ENCODE results near the gene LTA. TPM values are rescaled to one million over a fixed set of nuclear protein-coding genes. Genes with fewer than 3 reads are reported as not detected.
A peak's percentile ranks its signal among the peaks of the same experiment; 100 is the strongest.

The LTA gene
- total and polyA plus RNA-seq, 2 experiments from 2014 or later, result not detected

DNA sequence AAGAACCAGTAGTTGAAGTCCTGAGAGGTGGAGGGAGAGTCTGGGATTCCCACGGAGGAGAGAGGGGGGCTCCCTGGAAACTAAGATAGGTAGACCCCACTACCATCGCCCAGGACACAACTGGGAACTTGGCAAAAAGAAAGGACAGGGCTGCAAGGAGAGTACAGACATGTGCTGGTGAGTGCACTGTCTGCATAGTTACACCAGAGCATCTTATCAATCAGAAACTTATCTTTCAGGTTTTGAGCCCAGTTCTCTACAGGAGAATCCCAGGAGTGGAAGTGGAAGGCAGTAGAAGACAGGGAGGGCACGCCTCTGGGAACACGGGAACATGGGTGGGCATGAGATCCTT, 12.5 kb upstream of the LTA start:
- Histone ChIP-seq H3K36me3 (replicated peaks; ENCODE audit: insufficient read depth, low read depth) (no peaks in the 10 kb centered on the region), H3K27ac (no peak overlapping the region), H4K20me1 (ENCODE audit: insufficient read depth, poor library complexity, severe bottlenecking) (no peaks in the 10 kb centered on the region), H3K79me2 (no peaks in the 10 kb centered on the region), H2AFZ (no peak overlapping the region), H3K27me3 (no peaks in the 10 kb centered on the region), H3K4me3 (no peak overlapping the region), H3K4me1 (ENCODE audit: insufficient read depth) (no peaks in the 10 kb centered on the region), H3K4me2 (no peak overlapping the region), H3K9me2 (replicated peaks; ENCODE audit: insufficient read depth) (no peaks in the 10 kb centered on the region), H3K9me3 (ENCODE audit: low read depth) (no peaks in the 10 kb centered on the region)
- TF ChIP-seq EZH2 (IDR thresholded peaks at IDR 0.05; ENCODE audit: borderline replicate concordance) (no peak), EZH2phosphoT487 (IDR thresholded peaks at IDR 0.05; ENCODE audit: low read depth, severe bottlenecking, unreplicated experiment) (no peak)
- TF ChIP-seq, protein P1, sequence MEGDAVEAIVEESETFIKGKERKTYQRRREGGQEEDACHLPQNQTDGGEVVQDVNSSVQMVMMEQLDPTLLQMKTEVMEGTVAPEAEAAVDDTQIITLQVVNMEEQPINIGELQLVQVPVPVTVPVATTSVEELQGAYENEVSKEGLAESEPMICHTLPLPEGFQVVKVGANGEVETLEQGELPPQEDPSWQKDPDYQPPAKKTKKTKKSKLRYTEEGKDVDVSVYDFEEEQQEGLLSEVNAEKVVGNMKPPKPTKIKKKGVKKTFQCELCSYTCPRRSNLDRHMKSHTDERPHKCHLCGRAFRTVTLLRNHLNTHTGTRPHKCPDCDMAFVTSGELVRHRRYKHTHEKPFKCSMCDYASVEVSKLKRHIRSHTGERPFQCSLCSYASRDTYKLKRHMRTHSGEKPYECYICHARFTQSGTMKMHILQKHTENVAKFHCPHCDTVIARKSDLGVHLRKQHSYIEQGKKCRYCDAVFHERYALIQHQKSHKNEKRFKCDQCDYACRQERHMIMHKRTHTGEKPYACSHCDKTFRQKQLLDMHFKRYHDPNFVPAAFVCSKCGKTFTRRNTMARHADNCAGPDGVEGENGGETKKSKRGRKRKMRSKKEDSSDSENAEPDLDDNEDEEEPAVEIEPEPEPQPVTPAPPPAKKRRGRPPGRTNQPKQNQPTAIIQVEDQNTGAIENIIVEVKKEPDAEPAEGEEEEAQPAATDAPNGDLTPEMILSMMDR (IDR thresholded peaks at IDR 0.05; ENCODE audit: poor library complexity), result no peak
- WGBS (ENCODE audit: low lambda C conversion rate, missing lambda C conversion rate), result 98% methylated on average over 3 of the region's 4 CpGs
- DNase-seq (ENCODE audit: low spot score), result no peak

DNA sequence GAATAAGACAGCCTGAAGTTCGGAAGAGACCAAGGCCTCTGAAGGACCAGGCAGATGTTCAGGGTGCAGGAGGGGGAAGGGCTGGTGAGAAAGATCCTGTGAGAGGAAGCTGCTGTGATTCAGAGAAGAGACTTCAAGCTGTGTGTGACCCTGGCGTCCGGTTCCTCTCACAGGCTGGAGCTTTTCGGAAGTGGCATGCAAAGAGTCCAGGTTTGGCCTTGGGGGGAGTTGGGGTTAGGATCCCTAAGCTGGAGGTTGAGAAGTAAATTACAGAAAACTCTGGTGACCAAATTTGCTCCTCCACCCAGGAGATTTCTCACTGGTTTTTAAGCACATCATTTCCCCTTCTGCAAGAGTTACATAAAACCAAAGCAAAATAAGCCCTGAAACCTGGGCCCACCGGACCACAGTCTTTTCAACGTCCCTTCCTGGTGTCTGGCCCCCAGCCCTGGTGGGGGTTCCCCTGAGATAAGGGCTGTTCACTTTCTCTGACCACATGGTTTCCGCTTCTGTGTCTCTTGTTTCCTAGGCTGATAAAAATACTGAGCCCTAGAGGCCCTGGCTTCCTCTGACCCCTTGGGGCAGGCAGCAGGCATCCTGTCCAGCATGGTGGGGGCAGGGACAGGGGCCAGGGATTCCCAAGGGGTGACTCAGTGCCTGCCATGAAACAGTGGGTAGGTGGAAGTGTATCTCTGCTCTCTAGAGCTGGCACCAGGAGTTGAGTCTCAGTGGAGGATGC, 12.0 kb upstream of the LTA start:
- H4K20me1 ChIP-seq (ENCODE audit: insufficient read depth, poor library complexity, severe bottlenecking), result no peaks in the 10 kb centered on the region
- 72% methylated on average over 7 of the region's 7 CpGs for WGBS (ENCODE audit: low lambda C conversion rate, missing lambda C conversion rate)
- H3K4me1 ChIP-seq (ENCODE audit: insufficient read depth), result no peaks in the 10 kb centered on the region
- no peak overlapping the region for H2AFZ ChIP-seq
- H3K27ac ChIP-seq, result peak overlapping the region; percentile 34
- no peak overlapping the region for H3K4me3 ChIP-seq
- H3K9me3 ChIP-seq (ENCODE audit: low read depth), result no peaks in the 10 kb centered on the region
- TF ChIP-seq EZH2 (IDR thresholded peaks at IDR 0.05; ENCODE audit: borderline replicate concordance), result no peak
- TF ChIP-seq EZH2phosphoT487 (IDR thresholded peaks at IDR 0.05; ENCODE audit: low read depth, severe bottlenecking, unreplicated experiment), result no peak
- TF ChIP-seq, protein P1 (IDR thresholded peaks at IDR 0.05; ENCODE audit: poor library complexity), result no peak
- no peaks in the 10 kb centered on the region for H3K79me2 ChIP-seq
- no peaks in the 10 kb centered on the region for H3K36me3 ChIP-seq (replicated peaks; ENCODE audit: insufficient read depth, low read depth)
- no peaks in the 10 kb centered on the region for H3K27me3 ChIP-seq
- no peak overlapping the region for H3K4me2 ChIP-seq
- H3K9me2 ChIP-seq (replicated peaks; ENCODE audit: insufficient read depth), result no peaks in the 10 kb centered on the region
- peak; percentile 51 for DNase-seq (ENCODE audit: low spot score)

DNA sequence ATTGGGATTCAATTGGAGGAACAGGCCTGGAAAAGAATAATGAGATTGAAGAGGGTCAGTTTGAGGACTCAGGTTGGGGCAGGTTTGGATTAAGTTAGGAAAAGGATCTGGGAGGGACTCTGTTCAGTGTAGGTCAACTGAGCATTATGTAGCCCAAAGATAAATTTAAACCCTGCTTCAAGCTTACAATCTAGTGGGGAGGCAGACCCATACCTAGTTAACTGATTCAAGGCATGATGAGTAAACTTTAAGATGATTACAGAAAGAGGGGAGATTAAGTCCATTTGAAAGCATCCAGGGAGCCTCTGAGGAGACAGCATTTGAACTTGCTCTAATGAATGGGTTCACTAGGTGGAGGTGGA, 11.4 kb upstream of the LTA start:
- no peak overlapping the region for H3K27ac ChIP-seq
- H4K20me1 ChIP-seq (ENCODE audit: insufficient read depth, poor library complexity, severe bottlenecking), result no peaks in the 10 kb centered on the region
- H3K27me3 ChIP-seq, result no peaks in the 10 kb centered on the region
- no peaks in the 10 kb centered on the region for H3K9me2 ChIP-seq (replicated peaks; ENCODE audit: insufficient read depth)
- no peaks in the 10 kb centered on the region for H3K4me1 ChIP-seq (ENCODE audit: insufficient read depth)
- H2AFZ ChIP-seq, result no peak overlapping the region
- H3K4me2 ChIP-seq, result no peak overlapping the region
- H3K36me3 ChIP-seq (replicated peaks; ENCODE audit: insufficient read depth, low read depth), result no peaks in the 10 kb centered on the region
- no peak overlapping the region for H3K4me3 ChIP-seq
- no peaks in the 10 kb centered on the region for H3K9me3 ChIP-seq (ENCODE audit: low read depth)
- no peak for DNase-seq (ENCODE audit: low spot score)
- no peaks in the 10 kb centered on the region for H3K79me2 ChIP-seq
- no peak for TF ChIP-seq EZH2phosphoT487 (IDR thresholded peaks at IDR 0.05; ENCODE audit: low read depth, severe bottlenecking, unreplicated experiment)

DNA sequence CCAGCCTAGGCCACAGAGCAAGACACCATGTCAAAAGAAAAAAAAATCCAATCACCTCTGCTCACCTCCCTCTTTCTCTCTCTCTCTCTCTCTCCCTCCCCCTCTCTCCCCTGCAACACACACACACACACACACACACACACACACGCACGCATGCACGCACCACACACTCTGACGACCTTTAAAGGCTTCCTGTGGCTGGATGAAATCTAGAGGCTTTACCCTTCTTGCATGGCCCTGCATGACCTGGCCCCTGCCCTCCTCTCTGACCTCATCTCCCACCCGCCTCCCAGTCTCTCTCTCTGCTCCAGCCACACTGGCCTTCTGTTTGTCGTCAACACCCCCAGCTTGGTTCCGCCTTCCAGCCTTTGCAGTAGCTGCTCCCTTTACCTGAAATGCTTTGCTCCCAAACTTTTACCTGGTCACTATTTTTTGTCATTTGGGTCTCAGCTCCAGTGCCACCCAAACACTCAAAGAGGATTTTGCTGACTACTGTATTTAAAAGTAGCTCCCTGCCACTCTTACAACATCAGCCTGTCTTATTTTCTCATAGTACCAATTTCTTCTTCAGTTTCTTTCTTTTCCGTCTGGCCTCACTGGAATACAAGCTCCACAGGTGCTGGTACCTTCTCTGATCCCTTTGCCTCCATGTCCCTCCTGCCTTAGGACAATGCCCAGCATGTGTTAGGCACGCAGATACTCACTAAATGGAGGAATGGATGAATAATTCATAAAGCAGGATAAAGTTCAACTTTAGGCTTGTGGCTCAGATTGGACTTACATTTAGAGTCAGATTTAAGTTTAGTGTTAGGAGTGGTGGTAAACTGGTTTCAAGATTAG, 4.3 kb upstream of the LTA start:
- no peaks in the 10 kb centered on the region for H4K20me1 ChIP-seq (ENCODE audit: insufficient read depth, poor library complexity, severe bottlenecking)

More for the DNA sequence above, 4.3 kb upstream of the LTA start:
- no peak for DNase-seq (ENCODE audit: low spot score)
- no peak overlapping the region for H3K4me3 ChIP-seq
- no peak overlapping the region for H2AFZ ChIP-seq
- no peaks in the 10 kb centered on the region for H3K79me2 ChIP-seq
- H3K36me3 ChIP-seq (replicated peaks; ENCODE audit: insufficient read depth, low read depth), result no peaks in the 10 kb centered on the region
- H3K27me3 ChIP-seq, result peaks cover 6% of the 10 kb centered on the region
- H3K9me2 ChIP-seq (replicated peaks; ENCODE audit: insufficient read depth), result no peaks in the 10 kb centered on the region
- H3K4me2 ChIP-seq, result no peak overlapping the region
- no peak overlapping the region for H3K27ac ChIP-seq
- TF ChIP-seq EZH2phosphoT487 (IDR thresholded peaks at IDR 0.05; ENCODE audit: low read depth, severe bottlenecking, unreplicated experiment), result no peak
- TF ChIP-seq EZH2 (IDR thresholded peaks at IDR 0.05; ENCODE audit: borderline replicate concordance), result no peak
- TF ChIP-seq, protein P1 (IDR thresholded peaks at IDR 0.05; ENCODE audit: poor library complexity), result no peak
- H3K9me3 ChIP-seq (ENCODE audit: low read depth), result no peaks in the 10 kb centered on the region
- H3K4me1 ChIP-seq (ENCODE audit: insufficient read depth), result no peaks in the 10 kb centered on the region
- WGBS (ENCODE audit: low lambda C conversion rate, missing lambda C conversion rate), result 53% methylated on average over 9 of the region's 9 CpGs
